Measurements from ENCODE around the gene HLA-DQB2. TPM values are rescaled to one million over a fixed set of nuclear protein-coding genes. Genes with fewer than 3 reads are reported as not detected.
"Not testable (repeated sequence)": the region's sequence is repeated elsewhere in the genome, so short reads cannot be mapped to it uniquely, and the experiment has no call there.

The HLA-DQB2 gene
- total and polyA plus RNA-seq, 4 donors, result 2.3 to 18.1 TPM; not detected in 2

DNA sequence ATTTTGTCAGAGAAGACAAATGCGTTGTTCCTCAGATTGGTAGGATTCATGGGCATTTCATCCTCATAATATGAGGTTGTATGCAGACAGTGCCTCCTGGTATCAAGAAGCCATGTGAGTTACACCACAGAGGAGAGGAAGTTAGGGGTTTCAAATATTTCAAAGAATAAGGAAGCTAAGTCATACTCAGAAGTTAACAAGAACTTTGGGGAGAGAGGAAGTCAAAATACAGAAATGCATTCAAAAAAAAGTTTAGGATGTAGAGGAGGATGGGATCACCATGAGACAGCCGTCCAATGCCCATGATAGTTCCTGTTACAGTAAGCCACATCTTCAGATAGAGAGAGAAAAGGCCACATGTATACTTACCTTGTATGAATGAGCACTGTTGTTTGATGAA lies 31.2 kb upstream of the HLA-DQB2 start:
- WGBS, 2 donors, result 36 to 77% methylated on average over 2 of the region's 2 CpGs
- Histone ChIP-seq H3K4me1 (ENCODE audit: control insufficient read depth in 1 of 2, insufficient read depth in 2 of 2, low read length in 2 of 2) (no peaks in the 10 kb centered on the region), H3K4me3 (ENCODE audit: low read length in 2 of 2) (no peak overlapping the region), H3K36me3 (ENCODE audit: control insufficient read depth in 1 of 2, insufficient read depth in 2 of 2, low read length in 1 of 2) (no peaks in the 10 kb centered on the region), H3K27ac (ENCODE audit: low read depth in 1 of 2, low read length in 2 of 2) (no peak overlapping the region), H3K9me3 (ENCODE audit: control insufficient read depth, low read length) (peaks cover 2% of the 10 kb centered on the region), H3K27me3 (ENCODE audit: control insufficient read depth in 1 of 2, insufficient read depth in 2 of 2, low read length in 1 of 2) (no peaks in the 10 kb centered on the region)
- intact Hi-C loops (cut with DNase I), result no loop called here
- ATAC-seq (ENCODE audit: low FRiP score), result no peak
- DNase-seq, result no peak

DNA sequence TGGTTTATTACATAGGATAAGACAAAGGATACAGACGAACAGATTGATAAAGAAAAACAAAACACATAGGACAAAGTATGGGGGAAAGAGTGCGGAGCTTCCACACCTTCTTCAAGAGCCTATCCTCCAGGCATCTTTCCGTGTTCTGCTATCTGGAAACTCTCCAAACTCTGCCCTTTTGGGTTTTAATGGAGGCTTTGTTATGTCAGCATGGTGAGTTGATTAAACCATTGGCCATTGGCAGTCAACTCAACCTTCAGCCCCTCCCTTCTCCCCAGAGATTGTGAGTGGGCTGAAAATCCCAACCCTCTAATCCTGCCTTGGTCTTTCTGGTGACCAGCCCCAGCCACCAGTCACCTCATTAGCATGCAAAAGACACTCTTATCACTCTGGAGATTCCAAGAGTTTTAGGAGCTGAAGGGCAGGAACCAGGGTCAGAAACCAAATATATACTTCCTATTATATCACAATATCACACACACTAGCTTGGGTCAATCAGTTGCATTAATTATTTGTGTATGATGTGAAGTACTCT lies 29.6 kb upstream of the HLA-DQB2 start:
- Histone ChIP-seq H3K27ac (ENCODE audit: low read depth in 1 of 2, low read length in 2 of 2) (no peak overlapping the region), H3K9me3 (ENCODE audit: control insufficient read depth, low read length) (no peaks in the 10 kb centered on the region), H3K27me3 (ENCODE audit: control insufficient read depth in 1 of 2, insufficient read depth in 2 of 2, low read length in 1 of 2) (no peaks in the 10 kb centered on the region), H3K4me3 (ENCODE audit: low read length in 2 of 2) (no peak overlapping the region), H3K4me1 (ENCODE audit: control insufficient read depth in 1 of 2, insufficient read depth in 2 of 2, low read length in 2 of 2) (no peaks in the 10 kb centered on the region), H3K36me3 (ENCODE audit: control insufficient read depth in 1 of 2, insufficient read depth in 2 of 2, low read length in 1 of 2) (no peaks in the 10 kb centered on the region)
- WGBS, 2 donors, result 60 to 72% methylated on average over 3 of the region's 3 CpGs
- no peak for DNase-seq
- ATAC-seq (ENCODE audit: low FRiP score), result no peak
- intact Hi-C loops (cut with DNase I), result no loop called here

DNA sequence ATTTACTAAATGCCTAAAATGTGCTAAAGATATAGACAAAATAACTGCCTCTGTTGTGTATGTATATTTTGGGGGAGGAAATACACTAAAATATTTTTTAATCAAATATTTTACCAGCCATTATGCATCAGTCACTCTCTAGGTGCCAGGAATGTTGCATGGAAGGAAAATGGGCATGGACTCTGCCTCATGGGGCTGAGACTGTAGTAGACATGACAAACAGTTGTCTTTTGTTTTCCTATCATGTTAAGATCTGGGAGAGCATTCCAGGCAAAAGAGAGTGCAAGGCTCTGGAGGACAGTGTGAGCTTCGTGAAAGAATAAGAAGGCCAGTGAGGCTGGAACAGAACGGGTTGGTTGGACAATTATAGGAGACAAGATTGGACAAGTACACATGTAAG lies 27.0 kb upstream of the HLA-DQB2 start:
- Histone ChIP-seq H3K9me3 (ENCODE audit: control insufficient read depth, low read length) (no peaks in the 10 kb centered on the region), H3K4me3 (ENCODE audit: low read length in 2 of 2) (no peak overlapping the region), H3K4me1 (ENCODE audit: control insufficient read depth in 1 of 2, insufficient read depth in 2 of 2, low read length in 2 of 2) (no peaks in the 10 kb centered on the region), H3K27me3 (ENCODE audit: control insufficient read depth in 1 of 2, insufficient read depth in 2 of 2, low read length in 1 of 2) (no peaks in the 10 kb centered on the region), H3K36me3 (ENCODE audit: control insufficient read depth in 1 of 2, insufficient read depth in 2 of 2, low read length in 1 of 2) (no peaks in the 10 kb centered on the region), H3K27ac (ENCODE audit: low read depth in 1 of 2, low read length in 2 of 2) (no peak overlapping the region)
- ATAC-seq (ENCODE audit: low FRiP score), result no peak
- intact Hi-C loops (cut with DNase I), result no loop called here
- 35 to 59% methylated on average over 2 of the region's 2 CpGs for WGBS, 2 donors
- no peak for DNase-seq

DNA sequence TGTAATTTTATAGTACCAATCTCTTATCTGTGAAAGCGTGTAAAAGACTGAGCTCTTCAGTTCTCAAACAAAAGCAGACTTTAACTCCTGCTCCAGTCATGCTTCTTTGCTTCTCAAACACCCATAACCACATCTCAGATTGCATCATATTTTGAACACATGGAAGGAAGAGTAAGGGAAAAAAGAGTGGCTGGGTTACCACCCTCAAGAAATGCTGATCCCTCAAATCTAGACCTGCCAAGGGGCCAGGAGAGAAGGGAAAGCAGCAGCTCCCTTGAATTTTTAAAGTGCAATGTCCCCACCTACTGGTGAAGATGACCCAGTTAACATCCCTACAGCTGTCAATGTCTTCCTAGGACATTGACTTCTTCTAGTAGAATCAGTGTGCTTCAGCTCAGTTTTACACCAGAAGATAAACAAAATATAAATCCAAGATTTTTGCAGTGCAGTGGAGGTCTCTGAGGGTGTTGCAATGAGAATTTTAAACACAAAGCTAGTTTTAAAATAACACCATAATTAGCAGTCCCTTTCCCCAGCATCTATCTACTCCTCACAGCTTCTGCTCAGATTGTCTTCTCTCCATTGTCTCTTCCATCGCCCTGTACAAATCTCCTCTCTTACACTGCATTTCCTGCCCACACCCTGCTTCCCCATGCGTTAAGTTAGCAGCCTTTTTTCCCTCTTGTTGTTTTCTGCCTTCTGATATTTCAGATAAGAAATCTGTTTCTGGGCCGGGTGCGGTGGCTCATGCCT lies 22.6 kb upstream of the HLA-DQB2 start:
- no peak overlapping the region for H3K27ac ChIP-seq (ENCODE audit: low read depth in 1 of 2, low read length in 2 of 2)
- no peaks in the 10 kb centered on the region for H3K27me3 ChIP-seq (ENCODE audit: control insufficient read depth in 1 of 2, insufficient read depth in 2 of 2, low read length in 1 of 2)
- H3K4me3 ChIP-seq (ENCODE audit: low read length in 2 of 2), result no peak overlapping the region
- H3K9me3 ChIP-seq (ENCODE audit: control insufficient read depth, low read length), result peaks cover 1% of the 10 kb centered on the region
- H3K36me3 ChIP-seq (ENCODE audit: control insufficient read depth in 1 of 2, insufficient read depth in 2 of 2, low read length in 1 of 2), result no peaks in the 10 kb centered on the region
- peak; percentile 56 for ATAC-seq (ENCODE audit: low FRiP score)
- no peaks in the 10 kb centered on the region for H3K4me1 ChIP-seq (ENCODE audit: control insufficient read depth in 1 of 2, insufficient read depth in 2 of 2, low read length in 2 of 2)
- intact Hi-C loops (cut with DNase I), result no loop called here
- 38 to 41% methylated on average over 5 of the region's 5 CpGs for WGBS, 2 donors
- no peak for DNase-seq

DNA sequence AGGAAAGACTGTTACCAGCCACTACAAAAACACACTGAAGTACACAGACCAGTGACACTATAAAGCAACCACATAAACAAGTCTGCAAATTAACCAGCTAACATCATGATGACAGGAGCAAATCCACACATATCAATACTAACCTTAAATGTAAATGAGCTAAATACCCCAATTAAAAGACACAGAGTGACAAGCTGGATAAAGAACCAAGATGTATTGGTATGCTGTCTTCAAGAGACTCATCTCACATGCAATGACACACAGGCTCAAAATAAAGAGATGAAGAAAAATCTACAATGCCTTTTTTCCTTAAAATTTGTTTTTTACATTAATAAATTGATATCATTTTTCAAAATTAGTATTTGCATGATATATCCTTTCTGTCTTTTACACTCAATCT lies 19.6 kb upstream of the HLA-DQB2 start:
- H3K4me1 ChIP-seq (ENCODE audit: control insufficient read depth in 1 of 2, insufficient read depth in 2 of 2, low read length in 2 of 2); DNase-seq; H3K27ac ChIP-seq (ENCODE audit: low read depth in 1 of 2, low read length in 2 of 2); H3K9me3 ChIP-seq (ENCODE audit: control insufficient read depth, low read length); ATAC-seq (ENCODE audit: low FRiP score); intact Hi-C loops (cut with DNase I); H3K27me3 ChIP-seq (ENCODE audit: control insufficient read depth in 1 of 2, insufficient read depth in 2 of 2, low read length in 1 of 2); H3K4me3 ChIP-seq (ENCODE audit: low read length in 2 of 2); H3K36me3 ChIP-seq (ENCODE audit: control insufficient read depth in 1 of 2, insufficient read depth in 2 of 2, low read length in 1 of 2): not testable (repeated sequence)

DNA sequence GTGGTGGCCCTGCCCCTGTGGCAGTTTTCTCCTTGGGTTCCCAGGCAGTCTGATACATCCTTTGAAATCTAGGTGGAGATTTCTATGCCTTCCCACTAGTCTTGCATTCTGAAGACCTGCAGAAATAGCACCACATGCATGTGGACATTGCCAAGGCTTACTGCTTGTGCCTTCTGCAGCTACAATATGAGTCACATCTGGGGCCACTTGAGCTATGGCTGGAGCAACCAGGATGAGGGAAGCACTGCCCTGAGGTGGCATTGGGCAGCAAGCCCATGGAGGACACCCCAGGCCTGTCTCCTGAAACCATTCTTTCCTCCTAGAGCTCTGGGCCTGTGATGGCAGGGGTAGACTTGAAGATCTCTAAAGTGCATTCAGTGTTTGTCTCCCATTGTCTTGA lies 15.7 kb upstream of the HLA-DQB2 start:
- ATAC-seq (ENCODE audit: low FRiP score), result no peak
- H3K36me3 ChIP-seq (ENCODE audit: control insufficient read depth in 1 of 2, insufficient read depth in 2 of 2, low read length in 1 of 2), result no peaks in the 10 kb centered on the region
- no peak overlapping the region for H3K4me3 ChIP-seq (ENCODE audit: low read length in 2 of 2)
- DNase-seq, result no peak
- intact Hi-C loops (cut with DNase I), result no loop called here
- peaks cover 1% of the 10 kb centered on the region for H3K9me3 ChIP-seq (ENCODE audit: control insufficient read depth, low read length)
- H3K27ac ChIP-seq (ENCODE audit: low read depth in 1 of 2, low read length in 2 of 2), result no peak overlapping the region
- H3K27me3 ChIP-seq (ENCODE audit: control insufficient read depth in 1 of 2, insufficient read depth in 2 of 2, low read length in 1 of 2), result no peaks in the 10 kb centered on the region
- H3K4me1 ChIP-seq (ENCODE audit: control insufficient read depth in 1 of 2, insufficient read depth in 2 of 2, low read length in 2 of 2), result no peaks in the 10 kb centered on the region

DNA sequence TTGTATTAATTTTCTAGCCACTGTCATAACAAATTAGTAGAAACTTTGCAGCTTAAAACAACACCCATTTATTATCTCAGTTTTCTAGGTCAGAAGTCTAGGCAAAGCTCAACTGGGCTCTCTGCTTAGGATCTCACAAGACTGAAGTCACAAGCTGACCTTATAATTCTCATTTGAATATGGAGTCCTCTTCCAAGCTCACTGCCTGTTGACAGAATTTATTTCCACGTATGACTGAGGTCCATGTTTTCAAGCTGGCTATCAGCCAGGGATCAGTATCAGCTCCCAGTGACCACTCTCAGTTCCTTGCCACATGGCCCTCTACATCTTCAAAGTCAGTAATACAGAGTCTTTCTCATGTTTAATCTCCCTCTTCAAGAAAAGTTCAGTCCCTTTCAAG lies 11.7 kb upstream of the HLA-DQB2 start:
- no peaks in the 10 kb centered on the region for H3K36me3 ChIP-seq (ENCODE audit: control insufficient read depth in 1 of 2, insufficient read depth in 2 of 2, low read length in 1 of 2)
- DNase-seq, result no peak
- intact Hi-C loops (cut with DNase I), result no loop called here
- no peak overlapping the region for H3K4me3 ChIP-seq (ENCODE audit: low read length in 2 of 2)
- ATAC-seq (ENCODE audit: low FRiP score), result no peak
- no peaks in the 10 kb centered on the region for H3K9me3 ChIP-seq (ENCODE audit: control insufficient read depth, low read length)
- 3 to 15% methylated on average over 1 of the region's 1 CpG for WGBS, 2 donors
- no peaks in the 10 kb centered on the region for H3K4me1 ChIP-seq (ENCODE audit: control insufficient read depth in 1 of 2, insufficient read depth in 2 of 2, low read length in 2 of 2)
- H3K27me3 ChIP-seq (ENCODE audit: control insufficient read depth in 1 of 2, insufficient read depth in 2 of 2, low read length in 1 of 2), result no peaks in the 10 kb centered on the region
- no peak overlapping the region for H3K27ac ChIP-seq (ENCODE audit: low read depth in 1 of 2, low read length in 2 of 2)

DNA sequence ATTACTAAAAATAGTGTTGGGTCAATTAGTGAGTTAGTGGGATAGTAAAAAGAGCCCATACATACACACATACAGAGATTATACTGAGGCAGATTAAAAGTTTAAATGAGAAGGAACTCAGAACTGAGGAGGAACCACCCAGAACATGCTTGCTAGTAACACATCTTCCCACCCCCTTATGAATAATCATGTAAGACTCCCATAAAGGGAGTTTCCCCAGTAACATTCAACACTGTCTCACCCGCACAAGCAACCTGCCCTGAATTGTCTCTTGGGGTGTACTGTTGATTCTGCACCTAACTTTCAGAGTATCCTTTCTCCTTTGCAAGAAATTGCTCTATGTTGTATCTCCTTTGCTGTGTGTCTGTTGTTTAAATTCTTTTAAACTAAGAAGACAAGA lies 11.1 kb upstream of the HLA-DQB2 start:
- ATAC-seq (ENCODE audit: low FRiP score), result no peak
- Histone ChIP-seq H3K27ac (ENCODE audit: low read depth in 1 of 2, low read length in 2 of 2) (no peak overlapping the region), H3K27me3 (ENCODE audit: control insufficient read depth in 1 of 2, insufficient read depth in 2 of 2, low read length in 1 of 2) (no peaks in the 10 kb centered on the region), H3K4me1 (ENCODE audit: control insufficient read depth in 1 of 2, insufficient read depth in 2 of 2, low read length in 2 of 2) (no peaks in the 10 kb centered on the region), H3K36me3 (ENCODE audit: control insufficient read depth in 1 of 2, insufficient read depth in 2 of 2, low read length in 1 of 2) (no peaks in the 10 kb centered on the region), H3K9me3 (ENCODE audit: control insufficient read depth, low read length) (no peaks in the 10 kb centered on the region), H3K4me3 (ENCODE audit: low read length in 2 of 2) (no peak overlapping the region)
- WGBS, 2 donors, result 48 to 57% methylated on average over 1 of the region's 1 CpG
- intact Hi-C loops (cut with DNase I), result no loop called here
- no peak for DNase-seq

DNA sequence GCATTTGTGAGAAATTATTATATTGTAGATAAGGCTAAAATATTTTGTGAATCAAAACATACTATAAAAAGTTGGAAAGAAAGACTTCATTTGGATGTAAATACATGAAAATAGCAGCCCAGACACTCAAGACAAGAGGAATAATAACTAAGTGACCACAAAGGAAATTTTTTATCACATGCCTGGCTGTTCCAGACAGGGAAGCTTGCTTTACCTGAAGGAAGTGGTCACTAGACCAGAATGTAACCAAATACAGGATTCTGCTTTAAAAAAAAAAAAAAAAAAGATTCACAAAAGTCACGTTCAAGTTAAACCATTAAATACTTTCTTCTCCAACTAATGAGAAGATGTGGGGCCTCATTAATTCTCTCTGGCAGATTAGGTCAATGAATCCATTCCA lies 9.3 kb upstream of the HLA-DQB2 start:
- Histone ChIP-seq H3K4me3 (ENCODE audit: low read length in 2 of 2) (no peak overlapping the region), H3K27me3 (ENCODE audit: control insufficient read depth in 1 of 2, insufficient read depth in 2 of 2, low read length in 1 of 2) (no peaks in the 10 kb centered on the region), H3K27ac (ENCODE audit: low read depth in 1 of 2, low read length in 2 of 2) (no peak overlapping the region), H3K4me1 (ENCODE audit: control insufficient read depth in 1 of 2, insufficient read depth in 2 of 2, low read length in 2 of 2) (no peaks in the 10 kb centered on the region), H3K9me3 (ENCODE audit: control insufficient read depth, low read length) (no peaks in the 10 kb centered on the region), H3K36me3 (ENCODE audit: control insufficient read depth in 1 of 2, insufficient read depth in 2 of 2, low read length in 1 of 2) (no peaks in the 10 kb centered on the region)
- ATAC-seq (ENCODE audit: low FRiP score) (no peak), DNase-seq (no peak)
- 28 to 30% methylated on average over 1 of the region's 1 CpG for WGBS, 2 donors
- intact Hi-C loops (cut with DNase I), result no loop called here
